Right ventricle myocardium inferior (tissue), 1 donor: Measurements from ENCODE around the gene COL4A1. TPM values are rescaled to one million over a fixed set of nuclear protein-coding genes. Genes with fewer than 3 reads are reported as not detected.

Experiments
- ATAC-seq: fragments of 200-7000 bp; cut with Tn5 transposase; one replicate; pipeline ENCODE4 v1.9.1; 2020; ENCODE audit warnings: mild to moderate bottlenecking, moderate library complexity
- DNase-seq: peaks from one replicate; pipeline ENCODE4 v3.0.0; 2021; ENCODE audit errors: missing footprints
- intact Hi-C: fragments of 100-400 bp; cut with DNase I; formaldehyde crosslinking; loops from one replicate; pipeline ENCODE4 v1.11.0; 2022
- total RNA-seq: library from RNA; stranded (reverse); fragmentation: NEBNext Ultra II Directional; extraction: Animal tissue kit (Norgen Biotek cat#: 25700); gene quantifications from one replicate; pipeline ENCODE4 v1.2.1, GENCODE V29; 2021
- donor health status: DM: no; HTN: yes; CAD: no; lungs with severe emphysema.

COL4A1 gene
- total RNA-seq, 1 donor from 2014 or later, result 128 TPM

- intact Hi-C loops, result no loop called here
- DNase-seq (no peak), ATAC-seq (no peak)
Observed at GRCh38 chr13:110270507-110270906, 36.5 kb downstream of the COL4A1 start.

- ATAC-seq, result no peak
- DNase-seq, result no peak
- intact Hi-C loops, result loop anchor here (5.0 kb wide), 1 partner anchor 38 kb away; the partner anchor contains the start of genes COL4A1 and COL4A2
Observed at GRCh38 chr13:110269509-110270185, 37.3 kb downstream of the COL4A1 start.

GRCh38 chr13:110268576-110269185 lies 38.3 kb downstream of the COL4A1 start:
- intact Hi-C loops, result loop anchor here (5.0 kb wide), 1 partner anchor 39 kb away; the partner anchor contains the start of genes COL4A1 and COL4A2
- DNase-seq (no peak), ATAC-seq (no peak)

DNA sequence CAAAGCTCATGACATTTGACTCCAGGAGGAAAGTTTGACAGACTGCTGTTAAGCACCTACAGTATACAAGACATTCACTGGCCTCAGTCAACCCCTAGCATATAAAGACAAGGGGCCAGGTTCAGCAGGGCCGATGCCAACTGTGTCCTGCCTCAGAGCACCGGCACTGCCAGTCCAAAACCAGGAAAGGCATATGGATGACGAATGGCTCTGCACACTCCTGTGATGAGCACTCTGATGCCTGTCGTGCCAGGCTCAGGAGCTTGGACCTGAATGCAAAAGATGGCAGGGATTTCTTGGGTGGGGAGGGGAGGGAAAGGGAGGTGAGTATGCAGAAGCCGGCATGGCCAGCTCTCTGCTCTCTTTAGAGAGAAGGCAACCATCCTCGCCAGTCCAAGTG lies 38.9 kb downstream of the COL4A1 start:
- DNase-seq, result no peak
- ATAC-seq, result no peak
- intact Hi-C loops, result loop anchor here (5.0 kb wide), 1 partner anchor 39 kb away; the partner anchor contains the start of genes COL4A1 and COL4A2

- DNase-seq (no peak), ATAC-seq (no peak)
- intact Hi-C loops, result loop anchor here (5.0 kb wide), 1 partner anchor 40 kb away; the partner anchor contains the start of genes COL4A1 and COL4A2
Observed at GRCh38 chr13:110266983-110267382, 40.0 kb downstream of the COL4A1 start.

- intact Hi-C loops, result loop anchor here (5.0 kb wide), 1 partner anchor 41 kb away; the partner anchor contains the start of genes COL4A1 and COL4A2
- no peak for ATAC-seq
- no peak for DNase-seq
Observed at GRCh38 chr13:110266431-110266809, 40.5 kb downstream of the COL4A1 start.

- intact Hi-C loops, result loop anchor here (5.0 kb wide), 1 partner anchor 41 kb away; the partner anchor contains the start of genes COL4A1 and COL4A2
- DNase-seq (peak; percentile 80), ATAC-seq (no peak)
Observed at GRCh38 chr13:110265682-110266430, 41.1 kb downstream of the COL4A1 start.

DNA sequence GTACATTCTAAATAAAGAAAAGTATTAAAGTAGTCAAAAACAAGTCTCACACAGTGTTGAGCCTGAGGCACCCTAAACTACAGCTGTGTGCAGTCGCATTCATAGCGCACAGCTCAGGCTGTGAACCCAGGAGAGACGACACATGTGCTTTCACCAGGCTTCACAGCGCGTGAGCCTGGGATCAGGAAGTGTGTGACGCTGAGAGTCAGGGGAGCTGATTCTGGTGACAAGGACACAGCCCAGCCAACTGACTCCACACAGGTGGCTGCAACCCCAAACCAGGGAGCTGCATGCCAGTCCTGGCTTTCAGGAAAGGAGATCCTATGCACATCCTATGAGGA lies 41.6 kb downstream of the COL4A1 start:
- DNase-seq, result no peak
- ATAC-seq, result no peak
- intact Hi-C loops, result loop anchor here (5.0 kb wide), 1 partner anchor 42 kb away; the partner anchor contains the start of genes COL4A1 and COL4A2

- intact Hi-C loops, result loop anchor here (5.0 kb wide), 2 partner anchors 37 to 43 kb away; partner anchors contain the start of genes COL4A1 and COL4A2
- DNase-seq, result no peak
- no peak for ATAC-seq
Observed at GRCh38 chr13:110264685-110265275, 42.2 kb downstream of the COL4A1 start.

- intact Hi-C loops, result loop anchor here (5.0 kb wide), 1 partner anchor 37 kb away; no protein-coding TSS in a partner anchor
- DNase-seq, result peak; percentile 81
- peak; percentile 81 for ATAC-seq
Observed at GRCh38 chr13:110263888-110264287, 43.1 kb downstream of the COL4A1 start.

- intact Hi-C loops, result loop anchor here (5.0 kb wide), 1 partner anchor 36 kb away; no protein-coding TSS in a partner anchor
- no peak for ATAC-seq
- no peak for DNase-seq
Observed at GRCh38 chr13:110263404-110263803, 43.6 kb downstream of the COL4A1 start.

GRCh38 chr13:110262508-110263291 lies 44.3 kb downstream of the COL4A1 start:
- DNase-seq (no peak), ATAC-seq (peak; percentile 78)
- intact Hi-C loops, result loop anchor here (5.0 kb wide), 1 partner anchor 35 kb away; no protein-coding TSS in a partner anchor

GRCh38 chr13:110262082-110262436 lies 44.9 kb downstream of the COL4A1 start:
- ATAC-seq, result no peak
- intact Hi-C loops, result loop anchor here (5.0 kb wide), 1 partner anchor 35 kb away; no protein-coding TSS in a partner anchor
- DNase-seq, result no peak

DNA sequence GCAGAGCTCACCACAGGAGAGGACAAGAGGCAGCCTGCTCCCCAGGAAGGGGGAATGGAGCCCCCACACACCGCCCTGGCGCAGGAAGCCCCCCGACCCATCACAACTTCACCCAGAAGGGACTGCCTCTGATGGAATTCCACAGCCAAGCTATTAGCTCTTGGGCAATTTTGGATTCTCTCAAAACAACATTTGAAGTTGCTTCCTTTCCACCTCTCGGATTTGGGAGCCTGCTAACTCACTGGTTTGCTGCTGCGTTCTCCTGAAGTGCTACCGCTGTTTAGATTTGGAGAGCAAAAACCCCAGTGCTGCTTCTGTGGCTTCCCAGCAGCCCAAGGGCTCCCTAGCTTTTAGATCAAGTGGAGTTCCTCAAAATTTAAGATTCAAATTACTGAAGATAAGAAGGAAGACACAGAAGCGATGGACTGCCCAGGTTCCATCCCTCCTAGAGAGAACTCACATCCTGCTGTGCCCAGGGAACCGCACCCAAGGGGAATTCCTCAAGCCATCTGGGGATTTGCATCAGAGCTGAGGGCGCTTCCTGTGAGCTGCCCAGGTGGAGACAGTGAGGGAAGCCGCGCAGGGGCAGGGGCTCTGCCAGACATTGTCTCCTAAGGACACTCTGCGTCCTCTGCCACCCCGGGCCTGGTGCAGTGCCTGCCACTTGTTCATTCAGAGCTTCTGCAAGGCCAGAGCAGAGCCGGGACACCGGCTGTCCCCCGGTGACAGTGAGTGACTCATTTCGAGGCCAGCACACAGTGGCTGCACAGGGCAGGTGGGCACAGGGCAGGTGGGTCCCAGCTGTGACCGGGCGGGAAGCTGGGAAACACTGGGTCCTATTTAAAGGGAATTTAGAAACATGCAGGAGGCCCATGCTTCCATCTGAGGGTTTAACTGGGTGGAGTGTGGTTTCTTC lies 45.5 kb downstream of the COL4A1 start:
- ATAC-seq (no peak), DNase-seq (no peak)
- intact Hi-C loops, result loop anchor here (5.0 kb wide), 1 partner anchor 34 kb away; no protein-coding TSS in a partner anchor

DNA sequence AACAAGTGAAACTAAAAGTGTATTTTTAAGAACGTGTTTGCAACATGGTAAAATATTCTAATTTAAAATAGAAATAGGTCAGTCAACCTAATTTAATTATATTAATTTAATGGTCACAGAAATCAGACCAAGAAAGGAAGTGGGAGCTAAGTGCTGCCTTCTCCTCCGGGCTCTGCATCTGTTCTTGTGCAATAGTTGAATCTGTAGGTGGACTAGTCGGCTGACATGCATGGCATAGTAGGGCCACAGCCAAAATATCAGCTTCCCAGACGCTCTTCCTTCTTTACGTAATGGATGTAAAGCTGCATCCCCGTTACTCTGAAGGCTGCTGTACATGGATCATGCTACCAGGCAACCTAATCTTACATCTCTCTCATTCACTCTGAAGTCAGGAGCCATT lies 47.3 kb downstream of the COL4A1 start:
- DNase-seq, result no peak
- intact Hi-C loops, result loop anchor here (5.0 kb wide), 1 partner anchor 32 kb away; no protein-coding TSS in a partner anchor

DNA sequence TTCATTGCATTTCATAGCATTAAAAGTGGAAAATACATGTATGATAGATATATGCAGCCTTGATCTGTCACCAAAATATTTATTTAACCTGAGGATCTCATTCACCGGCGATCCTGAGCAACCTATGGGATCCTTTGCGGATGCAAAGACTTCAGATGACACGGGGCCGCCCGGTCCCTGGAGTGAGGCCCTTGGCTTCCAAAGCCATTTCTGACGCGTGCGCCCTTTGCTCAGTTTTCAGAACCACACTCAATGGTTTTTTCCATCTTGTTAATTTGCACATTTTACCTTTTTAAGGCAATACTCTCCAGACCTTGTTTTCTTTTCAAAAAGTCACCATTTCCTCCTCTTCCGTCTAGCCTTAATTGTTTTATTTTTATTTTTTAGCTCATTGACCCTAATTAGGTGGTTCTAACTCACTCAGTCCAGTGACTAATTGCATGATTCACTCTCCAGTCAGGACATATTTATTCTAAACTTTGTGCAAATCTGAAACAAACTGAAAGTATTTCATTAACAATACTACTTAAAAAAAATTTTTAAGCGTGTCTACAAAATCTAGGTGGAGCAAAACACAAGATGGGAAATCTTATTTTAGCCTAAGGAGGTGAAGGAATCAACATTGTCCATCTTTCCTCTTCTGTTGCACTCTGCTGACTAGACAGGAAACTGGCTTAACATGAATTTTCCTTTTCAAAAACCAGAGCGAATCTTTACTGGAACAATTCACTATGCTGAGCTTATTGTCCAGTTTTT lies 47.9 kb downstream of the COL4A1 start:
- DNase-seq (no peak), ATAC-seq (no peak)
- intact Hi-C loops, result no loop called here

More for the DNA sequence above, 47.3 kb downstream of the COL4A1 start:
- ATAC-seq, result no peak
